Neural cell (in vitro differentiated cells): ENCODE data around the gene SP100. TPM values are rescaled to one million over a fixed set of nuclear protein-coding genes. Genes with fewer than 3 reads are reported as not detected.

Experiments
- H2AFZ ChIP-seq: fragments of 200-600, 300-800 bp; sonication (generic), shearing (Covaris generic); 2 replicates; pipeline ENCODE4 v1.6.0; 2014; ENCODE audit warnings: low read depth, mild to moderate bottlenecking, antibody characterized with exemption, low read length, moderate library complexity
- H3F3A ChIP-seq: fragments of 200-600 bp; shearing (Covaris generic); 2 replicates; pipeline ENCODE4 v1.6.1; 2016; ENCODE audit warnings: mild to moderate bottlenecking, moderate library complexity, mixed read lengths, antibody characterized with exemption, low read length; ENCODE audit not compliant: insufficient read depth, poor library complexity, severe bottlenecking
- H3K27ac ChIP-seq: fragments of 200-600, 300-800 bp; sonication (generic), shearing (Covaris generic); 2 replicates; pipeline ENCODE4 v1.5.1; 2014; ENCODE audit warnings: mild to moderate bottlenecking, low read length, moderate library complexity
- H3K27me3 ChIP-seq: fragments of 300-800, 200-600 bp; sonication (generic), shearing (Covaris generic); 2 replicates; pipeline ENCODE4 v1.6.0; 2014; ENCODE audit warnings: mild to moderate bottlenecking, low read depth, low read length, moderate library complexity; ENCODE audit not compliant: insufficient read depth
- H3K36me3 ChIP-seq: fragments of 300-800, 200-600 bp; sonication (generic), shearing (Covaris generic); 2 replicates; pipeline ENCODE4 v1.5.1; 2014; ENCODE audit warnings: mild to moderate bottlenecking, antibody characterized with exemption, low read length, moderate library complexity; ENCODE audit not compliant: insufficient read depth
- H3K4me2 ChIP-seq: fragments of 300-800, 200-600 bp; sonication (generic), shearing (Covaris generic); 2 replicates; pipeline ENCODE4 v1.6.0; 2014; ENCODE audit warnings: mild to moderate bottlenecking, low read length
- H3K4me3 ChIP-seq: fragments of 300-800, 200-600 bp; sonication (generic), shearing (Covaris generic); 2 replicates; pipeline ENCODE4 v1.5.1; 2014; ENCODE audit warnings: mild to moderate bottlenecking, low read length, moderate library complexity
- H3K79me2 ChIP-seq: fragments of 200-600 bp; shearing (Covaris generic); replicated peaks from 2 replicates; pipeline ENCODE4 v1.6.0; 2014; ENCODE audit warnings: mild to moderate bottlenecking, low read length, moderate library complexity; ENCODE audit not compliant: insufficient read depth
- H3K9ac ChIP-seq: fragments of 300-800, 200-600 bp; sonication (generic), shearing (Covaris generic); 2 replicates; pipeline ENCODE4 v1.6.1; 2016; ENCODE audit warnings: mild to moderate bottlenecking, low read length, mixed read lengths
- H3K9me2 ChIP-seq: fragments of 200-600 bp; shearing (Covaris generic); 2 replicates; pipeline ENCODE4 v1.6.1; 2016; ENCODE audit warnings: mild to moderate bottlenecking, low read length, mixed read lengths; ENCODE audit not compliant: insufficient read depth
- H3K9me3 ChIP-seq: fragments of 200-600, 300-800 bp; sonication (generic), shearing (Covaris generic); 2 replicates; pipeline ENCODE4 v1.6.1; 2016; ENCODE audit warnings: mild to moderate bottlenecking, mixed run types, low read length, moderate library complexity, mixed read lengths
- H4K20me1 ChIP-seq: fragments of 200-600 bp; shearing (Covaris generic); 2 replicates; pipeline ENCODE4 v1.6.1; 2016; ENCODE audit warnings: mild to moderate bottlenecking, mixed run types; ENCODE audit not compliant: insufficient read depth
- EP300 ChIP-seq: fragments of 450-650 bp; conservative IDR thresholded peaks from 2 replicates; pipeline ENCODE4 v1.6.1; 2014; ENCODE audit warnings: antibody characterized with exemption, mild to moderate bottlenecking, moderate library complexity; ENCODE audit not compliant: poor library complexity, severe bottlenecking
- EZH2 ChIP-seq: fragments of 200-600, 300-800 bp; shearing (Covaris generic), sonication (generic); IDR thresholded peaks from 2 replicates; pipeline ENCODE4 v1.6.1; 2014; ENCODE audit warnings: antibody characterized with exemption, low read length, borderline replicate concordance, mild to moderate bottlenecking; ENCODE audit not compliant: insufficient read depth, poor library complexity, severe bottlenecking
- MXI1 ChIP-seq: fragments of 450-650 bp; conservative IDR thresholded peaks from 2 replicates; pipeline ENCODE4 v1.6.1; 2014; ENCODE audit warnings: antibody characterized with exemption, mild to moderate bottlenecking; ENCODE audit not compliant: poor library complexity, severe bottlenecking
- RAD21 ChIP-seq: fragments of 450-650 bp; conservative IDR thresholded peaks from 2 replicates; pipeline ENCODE4 v1.6.1; 2014; ENCODE audit warnings: antibody characterized with exemption, mild to moderate bottlenecking, moderate library complexity
- REST ChIP-seq: IDR thresholded peaks from 2 replicates; pipeline ENCODE4 v1.6.1; 2012; ENCODE audit warnings: borderline replicate concordance
- SMC3 ChIP-seq: fragments of 450-650 bp; conservative IDR thresholded peaks from 2 replicates; pipeline ENCODE4 v1.6.1; 2014; ENCODE audit warnings: antibody characterized with exemption, mild to moderate bottlenecking, moderate library complexity; ENCODE audit not compliant: poor library complexity
- TAF1 ChIP-seq: IDR thresholded peaks from 2 replicates; pipeline ENCODE4 v1.6.1; 2012; ENCODE audit warnings: low read depth
- polyA plus RNA-seq: library from polyadenylated mRNA; depleted of rRNA; stranded (reverse); fragments of >200 nt; gene quantifications from 2 replicates; pipeline ENCODE4 v1.2.3, GENCODE V29; 2014
- TF ChIP-seq, protein P1 (sequence below): fragments of 450-650 bp; IDR thresholded peaks from 2 replicates; pipeline ENCODE4 v1.5.1; 2014; ENCODE audit warnings: antibody characterized with exemption, mild to moderate bottlenecking, moderate library complexity; ENCODE audit not compliant: poor library complexity, severe bottlenecking

Gene SP100
- polyA plus RNA-seq, 1 donor from 2014 or later, result not detected

DNA sequence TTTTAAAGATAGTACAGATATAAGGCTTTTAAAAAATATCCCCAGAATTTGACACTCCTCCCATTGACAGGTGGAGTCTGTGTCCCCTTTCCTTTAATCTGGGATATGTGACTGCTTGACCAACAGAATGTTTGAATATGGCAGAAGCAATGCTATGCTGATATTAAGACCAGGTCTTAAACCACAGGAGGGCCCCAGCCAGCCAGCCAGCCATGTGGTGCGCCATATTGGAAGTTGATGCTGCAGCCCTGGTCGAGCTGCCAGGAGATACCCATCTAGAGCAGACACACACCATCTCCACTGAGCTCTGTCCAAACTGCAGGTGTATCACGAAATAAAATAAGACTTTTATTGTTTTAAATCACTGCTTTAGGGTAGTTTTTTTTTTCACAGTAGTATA is 174.3 kb downstream of the SP100 start:
- no peaks in the 10 kb centered on the region for H3K36me3 ChIP-seq
- no peaks in the 10 kb centered on the region for H3K79me2 ChIP-seq
- no peak overlapping the region for H3K27ac ChIP-seq
- no peak overlapping the region for H3K4me2 ChIP-seq
- no peaks in the 10 kb centered on the region for H3F3A ChIP-seq
- TF ChIP-seq EP300 (no peak), EZH2 (no peak), SMC3 (no peak), RAD21 (no peak), TAF1 (no peak), REST (no peak), MXI1 (no peak)
- TF ChIP-seq, protein P1, sequence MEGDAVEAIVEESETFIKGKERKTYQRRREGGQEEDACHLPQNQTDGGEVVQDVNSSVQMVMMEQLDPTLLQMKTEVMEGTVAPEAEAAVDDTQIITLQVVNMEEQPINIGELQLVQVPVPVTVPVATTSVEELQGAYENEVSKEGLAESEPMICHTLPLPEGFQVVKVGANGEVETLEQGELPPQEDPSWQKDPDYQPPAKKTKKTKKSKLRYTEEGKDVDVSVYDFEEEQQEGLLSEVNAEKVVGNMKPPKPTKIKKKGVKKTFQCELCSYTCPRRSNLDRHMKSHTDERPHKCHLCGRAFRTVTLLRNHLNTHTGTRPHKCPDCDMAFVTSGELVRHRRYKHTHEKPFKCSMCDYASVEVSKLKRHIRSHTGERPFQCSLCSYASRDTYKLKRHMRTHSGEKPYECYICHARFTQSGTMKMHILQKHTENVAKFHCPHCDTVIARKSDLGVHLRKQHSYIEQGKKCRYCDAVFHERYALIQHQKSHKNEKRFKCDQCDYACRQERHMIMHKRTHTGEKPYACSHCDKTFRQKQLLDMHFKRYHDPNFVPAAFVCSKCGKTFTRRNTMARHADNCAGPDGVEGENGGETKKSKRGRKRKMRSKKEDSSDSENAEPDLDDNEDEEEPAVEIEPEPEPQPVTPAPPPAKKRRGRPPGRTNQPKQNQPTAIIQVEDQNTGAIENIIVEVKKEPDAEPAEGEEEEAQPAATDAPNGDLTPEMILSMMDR, result no peak
- no peak overlapping the region for H3K4me3 ChIP-seq
- H3K27me3 ChIP-seq, result no peaks in the 10 kb centered on the region
- H3K9ac ChIP-seq, result no peak overlapping the region
- H2AFZ ChIP-seq, result no peak overlapping the region
- no peaks in the 10 kb centered on the region for H3K9me2 ChIP-seq
- H4K20me1 ChIP-seq, result no peaks in the 10 kb centered on the region
- no peaks in the 10 kb centered on the region for H3K9me3 ChIP-seq

DNA sequence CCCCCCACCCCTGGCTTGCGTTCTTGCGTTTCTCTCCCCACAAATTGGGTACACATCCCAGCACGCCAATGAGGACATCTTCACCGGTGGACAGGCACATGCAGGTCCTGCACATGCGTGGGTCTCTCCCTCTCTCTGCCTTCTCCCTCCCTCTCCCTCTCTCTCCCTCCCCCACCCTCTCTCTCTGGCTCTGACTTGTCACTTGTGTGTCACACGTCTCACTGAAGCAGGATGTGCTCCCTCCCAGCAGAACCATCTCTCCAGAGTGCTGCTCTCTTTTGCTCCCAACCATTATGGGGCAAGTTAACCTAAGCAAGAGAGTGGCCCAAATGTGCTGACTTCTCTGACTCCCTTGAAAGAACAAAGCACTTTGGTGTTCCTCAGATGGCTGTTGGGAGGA is 175.8 kb downstream of the SP100 start:
- H3K27me3 ChIP-seq, result no peaks in the 10 kb centered on the region
- H3K27ac ChIP-seq, result no peak overlapping the region
- no peaks in the 10 kb centered on the region for H4K20me1 ChIP-seq
- no peaks in the 10 kb centered on the region for H3K9me3 ChIP-seq
- H3K9ac ChIP-seq, result no peak overlapping the region
- H3K79me2 ChIP-seq, result no peaks in the 10 kb centered on the region
- no peak overlapping the region for H3K4me2 ChIP-seq
- TF ChIP-seq REST (no peak), SMC3 (no peak), EZH2 (no peak)
- TF ChIP-seq, protein P1, result no peak
- H3K36me3 ChIP-seq, result no peaks in the 10 kb centered on the region
- H3F3A ChIP-seq, result no peaks in the 10 kb centered on the region
- H3K9me2 ChIP-seq, result no peaks in the 10 kb centered on the region
- H3K4me3 ChIP-seq, result no peak overlapping the region
- H2AFZ ChIP-seq, result no peak overlapping the region
